Measurements from ENCODE around the gene PRH1.

The PRH1 gene

GRCh38 chr12:10847744-10848143 is 36.3 kb downstream of the PRH1 start:
- DNase-seq (ENCODE audit: extremely low read depth in 1 of 2, low read depth in 1 of 2), result no peak

GRCh38 chr12:10842862-10843261 is 41.2 kb downstream of the PRH1 start:
- no peak for DNase-seq (ENCODE audit: extremely low read depth in 1 of 2, low read depth in 1 of 2)

GRCh38 chr12:10838461-10838860 is 45.6 kb downstream of the PRH1 start:
- no peak for DNase-seq (ENCODE audit: extremely low read depth in 1 of 2, low read depth in 1 of 2)

Data from stimulated activated CD8-positive, alpha-beta memory T cell treated with anti-CD3 and anti-CD28 coated beads, Interleukin-7, amount 100 ng/mL, for 48 hours (primary cell).